Measurements from ENCODE around the gene ZNF281. TPM values are rescaled to one million over a fixed set of nuclear protein-coding genes. Genes with fewer than 3 reads are reported as not detected.

Gene ZNF281
- total and polyA plus RNA-seq, 4 donors, result 4.9 to 18.4 (median 13.1) TPM

DNA sequence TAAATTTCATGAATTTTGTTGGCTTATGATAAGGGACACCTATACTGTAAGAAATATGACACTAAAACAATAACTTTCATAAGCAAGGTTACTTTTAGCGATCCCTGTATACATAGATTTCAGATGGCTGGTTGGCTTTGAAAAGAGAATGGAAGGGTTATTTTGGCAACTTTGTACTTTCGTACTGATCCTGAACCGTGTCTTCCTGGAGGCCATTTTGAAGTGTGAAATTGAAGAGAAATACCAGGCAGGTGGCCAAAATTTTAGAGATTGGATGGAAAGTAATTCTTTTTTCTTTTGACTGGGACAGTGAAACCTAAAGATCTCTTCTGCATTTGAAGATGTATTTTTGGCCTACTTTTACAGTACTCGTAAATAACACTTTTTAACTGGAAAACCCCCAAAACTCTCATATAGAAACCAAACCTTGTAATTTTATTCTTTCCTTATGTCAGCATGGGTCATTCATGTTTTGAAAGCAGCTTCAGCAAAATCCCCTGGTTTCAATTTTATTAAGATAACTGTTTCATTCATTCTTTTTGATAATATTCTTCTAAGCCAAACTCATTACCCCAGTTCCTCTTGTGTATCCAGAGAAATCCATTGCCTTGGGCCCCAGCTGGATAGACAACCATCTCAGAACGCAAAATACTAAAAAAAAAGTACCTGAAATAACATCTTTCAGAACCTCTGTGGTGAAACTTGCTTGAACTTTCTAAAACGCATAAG, 38.4 kb upstream of the ZNF281 start:
- no peak overlapping the region for H3K9ac ChIP-seq (ENCODE audit: low read depth in 1 of 2, low read length in 2 of 2)
- no peaks in the 10 kb centered on the region for H3K27me3 ChIP-seq (ENCODE audit: control insufficient read depth in 4 of 4, insufficient read depth in 4 of 4, low read length in 3 of 4)
- no peaks in the 10 kb centered on the region for H3K4me1 ChIP-seq (ENCODE audit: control insufficient read depth in 4 of 4, insufficient read depth in 4 of 4, low read length in 3 of 4)
- WGBS, result 91% methylated on average over 6 of the region's 6 CpGs
- peaks cover 0 to 6% (median 0%) of the 10 kb centered on the region in 4 donors for H3K36me3 ChIP-seq (ENCODE audit: control insufficient read depth in 4 of 4, insufficient read depth in 3 of 4, low read depth in 1 of 4, low read length in 3 of 4)
- no peak overlapping the region for H3K4me3 ChIP-seq (ENCODE audit: low read depth in 1 of 3, low read length in 3 of 3)
- H3K9me3 ChIP-seq (ENCODE audit: control insufficient read depth in 4 of 4, low read length in 3 of 4), result no peaks in the 10 kb centered on the region
- no peak for DNase-seq (ENCODE audit: low spot score)
- TF ChIP-seq SP1 (IDR thresholded peaks at IDR 0.05), result no peak
- TF ChIP-seq HNF4G (IDR thresholded peaks at IDR 0.05), result no peak
- TF ChIP-seq FOXA1 (IDR thresholded peaks at IDR 0.05), result no peak
- TF ChIP-seq GABPA (IDR thresholded peaks at IDR 0.05 in 1 of 2, conservative IDR thresholded peaks at IDR 0.05 in 1 of 2), result no peak
- no peak for TF ChIP-seq EGR1 (IDR thresholded peaks at IDR 0.05; ENCODE audit: low read depth in 2 of 2)
- no peak for TF ChIP-seq RXRA (IDR thresholded peaks at IDR 0.05)
- TF ChIP-seq, protein P1, sequence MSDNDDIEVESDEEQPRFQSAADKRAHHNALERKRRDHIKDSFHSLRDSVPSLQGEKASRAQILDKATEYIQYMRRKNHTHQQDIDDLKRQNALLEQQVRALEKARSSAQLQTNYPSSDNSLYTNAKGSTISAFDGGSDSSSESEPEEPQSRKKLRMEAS (IDR thresholded peaks at IDR 0.05), result no peak
- TF ChIP-seq TAF1 (conservative IDR thresholded peaks at IDR 0.05), result no peak
- TF ChIP-seq, protein P2, sequence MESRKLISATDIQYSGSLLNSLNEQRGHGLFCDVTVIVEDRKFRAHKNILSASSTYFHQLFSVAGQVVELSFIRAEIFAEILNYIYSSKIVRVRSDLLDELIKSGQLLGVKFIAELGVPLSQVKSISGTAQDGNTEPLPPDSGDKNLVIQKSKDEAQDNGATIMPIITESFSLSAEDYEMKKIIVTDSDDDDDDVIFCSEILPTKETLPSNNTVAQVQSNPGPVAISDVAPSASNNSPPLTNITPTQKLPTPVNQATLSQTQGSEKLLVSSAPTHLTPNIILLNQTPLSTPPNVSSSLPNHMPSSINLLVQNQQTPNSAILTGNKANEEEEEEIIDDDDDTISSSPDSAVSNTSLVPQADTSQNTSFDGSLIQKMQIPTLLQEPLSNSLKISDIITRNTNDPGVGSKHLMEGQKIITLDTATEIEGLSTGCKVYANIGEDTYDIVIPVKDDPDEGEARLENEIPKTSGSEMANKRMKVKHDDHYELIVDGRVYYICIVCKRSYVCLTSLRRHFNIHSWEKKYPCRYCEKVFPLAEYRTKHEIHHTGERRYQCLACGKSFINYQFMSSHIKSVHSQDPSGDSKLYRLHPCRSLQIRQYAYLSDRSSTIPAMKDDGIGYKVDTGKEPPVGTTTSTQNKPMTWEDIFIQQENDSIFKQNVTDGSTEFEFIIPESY (IDR thresholded peaks at IDR 0.05), result no peak
- no peak overlapping the region for H3K27ac ChIP-seq (ENCODE audit: low read depth in 1 of 2, low read length in 2 of 2)

DNA sequence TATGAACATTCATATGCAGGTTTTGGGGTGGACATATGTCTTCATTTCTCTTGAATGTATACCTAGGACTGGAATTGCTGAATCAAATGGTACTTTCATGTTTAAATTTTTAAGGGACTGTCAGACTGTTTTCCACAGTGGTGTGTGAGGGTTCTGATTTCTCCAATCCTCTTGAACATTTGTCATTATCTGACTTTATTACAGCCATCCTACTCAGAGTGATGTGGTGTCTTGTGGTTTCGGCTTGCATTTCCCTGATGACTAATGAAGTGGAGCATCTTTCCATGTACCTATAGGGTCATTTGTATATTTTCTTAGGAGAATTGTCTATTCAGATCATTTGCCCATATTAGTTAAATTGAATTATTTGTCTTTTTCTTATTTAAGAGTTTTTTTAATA, 35.4 kb upstream of the ZNF281 start:
- Histone ChIP-seq H3K4me3 (ENCODE audit: low read depth in 1 of 3, low read length in 3 of 3) (no peak overlapping the region), H3K9ac (ENCODE audit: low read depth in 1 of 2, low read length in 2 of 2) (no peak overlapping the region), H3K27ac (ENCODE audit: low read depth in 1 of 2, low read length in 2 of 2) (no peak overlapping the region), H3K4me1 (ENCODE audit: control insufficient read depth in 4 of 4, insufficient read depth in 4 of 4, low read length in 3 of 4) (peaks cover 0 to 5% (median 3%) of the 10 kb centered on the region in 4 donors), H3K27me3 (ENCODE audit: control insufficient read depth in 4 of 4, insufficient read depth in 4 of 4, low read length in 3 of 4) (no peaks in the 10 kb centered on the region), H3K36me3 (ENCODE audit: control insufficient read depth in 4 of 4, insufficient read depth in 3 of 4, low read depth in 1 of 4, low read length in 3 of 4) (peaks cover 0 to 3% (median 0%) of the 10 kb centered on the region in 4 donors), H3K9me3 (ENCODE audit: control insufficient read depth in 4 of 4, low read length in 3 of 4) (no peaks in the 10 kb centered on the region)
- TF ChIP-seq RAD21 (IDR thresholded peaks at IDR 0.05) (no peak), SP1 (IDR thresholded peaks at IDR 0.05) (no peak), FOXA2 (IDR thresholded peaks at IDR 0.05) (no peak), HNF4G (IDR thresholded peaks at IDR 0.05) (no peak), NR2F2 (IDR thresholded peaks at IDR 0.05) (no peak), EGR1 (IDR thresholded peaks at IDR 0.05; ENCODE audit: low read depth in 2 of 2) (no peak), GABPA (IDR thresholded peaks at IDR 0.05 in 1 of 2, conservative IDR thresholded peaks at IDR 0.05 in 1 of 2) (no peak)
- TF ChIP-seq, protein P1 (IDR thresholded peaks at IDR 0.05), result no peak
- TF ChIP-seq, protein P3, sequence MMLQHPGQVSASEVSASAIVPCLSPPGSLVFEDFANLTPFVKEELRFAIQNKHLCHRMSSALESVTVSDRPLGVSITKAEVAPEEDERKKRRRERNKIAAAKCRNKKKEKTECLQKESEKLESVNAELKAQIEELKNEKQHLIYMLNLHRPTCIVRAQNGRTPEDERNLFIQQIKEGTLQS (IDR thresholded peaks at IDR 0.05), result no peak
- 96% methylated on average over 1 of the region's 1 CpG for WGBS
- DNase-seq (ENCODE audit: low spot score), result no peak

DNA sequence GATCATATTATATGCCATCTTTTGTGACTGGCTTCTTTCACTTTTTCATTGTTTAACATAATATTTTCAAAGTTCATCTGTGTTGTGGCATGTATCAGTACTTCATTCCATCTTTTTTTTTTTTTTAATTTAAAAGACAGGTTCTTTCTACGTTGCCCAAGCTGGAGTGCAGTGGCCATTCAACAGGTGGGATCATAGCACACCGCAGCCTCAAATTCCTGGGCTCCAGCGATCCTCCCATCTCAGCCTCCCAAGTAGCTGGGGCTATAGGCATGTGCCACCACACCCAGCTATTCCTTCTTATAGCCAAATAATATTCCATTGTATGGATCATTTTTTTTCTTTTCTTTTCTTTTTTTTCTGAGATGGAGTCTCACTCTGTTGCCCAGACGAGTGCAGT, 34.6 kb upstream of the ZNF281 start:
- 98% methylated on average over 4 of the region's 4 CpGs for WGBS
- Histone ChIP-seq H3K36me3 (ENCODE audit: control insufficient read depth in 4 of 4, insufficient read depth in 3 of 4, low read depth in 1 of 4, low read length in 3 of 4) (peaks cover 0 to 3% (median 0%) of the 10 kb centered on the region in 4 donors), H3K9me3 (ENCODE audit: control insufficient read depth in 4 of 4, low read length in 3 of 4) (no peaks in the 10 kb centered on the region), H3K4me3 (ENCODE audit: low read depth in 1 of 3, low read length in 3 of 3) (no peak overlapping the region), H3K9ac (ENCODE audit: low read depth in 1 of 2, low read length in 2 of 2) (no peak overlapping the region), H3K4me1 (ENCODE audit: control insufficient read depth in 4 of 4, insufficient read depth in 4 of 4, low read length in 3 of 4) (peaks cover 0 to 5% (median 3%) of the 10 kb centered on the region in 4 donors), H3K27me3 (ENCODE audit: control insufficient read depth in 4 of 4, insufficient read depth in 4 of 4, low read length in 3 of 4) (no peaks in the 10 kb centered on the region), H3K27ac (ENCODE audit: low read depth in 1 of 2, low read length in 2 of 2) (no peak overlapping the region)
- DNase-seq (ENCODE audit: low spot score), result no peak
- TF ChIP-seq JUND (IDR thresholded peaks at IDR 0.05) (no peak), NR2F2 (IDR thresholded peaks at IDR 0.05) (no peak), TAF1 (conservative IDR thresholded peaks at IDR 0.05) (no peak), FOXA1 (IDR thresholded peaks at IDR 0.05) (no peak), HNF4A (conservative IDR thresholded peaks at IDR 0.05) (no peak), SP1 (IDR thresholded peaks at IDR 0.05) (no peak), YY1 (IDR thresholded peaks at IDR 0.05) (no peak), HNF4G (IDR thresholded peaks at IDR 0.05) (no peak)
- TF ChIP-seq, protein P1 (IDR thresholded peaks at IDR 0.05), result no peak
- TF ChIP-seq, protein P4, sequence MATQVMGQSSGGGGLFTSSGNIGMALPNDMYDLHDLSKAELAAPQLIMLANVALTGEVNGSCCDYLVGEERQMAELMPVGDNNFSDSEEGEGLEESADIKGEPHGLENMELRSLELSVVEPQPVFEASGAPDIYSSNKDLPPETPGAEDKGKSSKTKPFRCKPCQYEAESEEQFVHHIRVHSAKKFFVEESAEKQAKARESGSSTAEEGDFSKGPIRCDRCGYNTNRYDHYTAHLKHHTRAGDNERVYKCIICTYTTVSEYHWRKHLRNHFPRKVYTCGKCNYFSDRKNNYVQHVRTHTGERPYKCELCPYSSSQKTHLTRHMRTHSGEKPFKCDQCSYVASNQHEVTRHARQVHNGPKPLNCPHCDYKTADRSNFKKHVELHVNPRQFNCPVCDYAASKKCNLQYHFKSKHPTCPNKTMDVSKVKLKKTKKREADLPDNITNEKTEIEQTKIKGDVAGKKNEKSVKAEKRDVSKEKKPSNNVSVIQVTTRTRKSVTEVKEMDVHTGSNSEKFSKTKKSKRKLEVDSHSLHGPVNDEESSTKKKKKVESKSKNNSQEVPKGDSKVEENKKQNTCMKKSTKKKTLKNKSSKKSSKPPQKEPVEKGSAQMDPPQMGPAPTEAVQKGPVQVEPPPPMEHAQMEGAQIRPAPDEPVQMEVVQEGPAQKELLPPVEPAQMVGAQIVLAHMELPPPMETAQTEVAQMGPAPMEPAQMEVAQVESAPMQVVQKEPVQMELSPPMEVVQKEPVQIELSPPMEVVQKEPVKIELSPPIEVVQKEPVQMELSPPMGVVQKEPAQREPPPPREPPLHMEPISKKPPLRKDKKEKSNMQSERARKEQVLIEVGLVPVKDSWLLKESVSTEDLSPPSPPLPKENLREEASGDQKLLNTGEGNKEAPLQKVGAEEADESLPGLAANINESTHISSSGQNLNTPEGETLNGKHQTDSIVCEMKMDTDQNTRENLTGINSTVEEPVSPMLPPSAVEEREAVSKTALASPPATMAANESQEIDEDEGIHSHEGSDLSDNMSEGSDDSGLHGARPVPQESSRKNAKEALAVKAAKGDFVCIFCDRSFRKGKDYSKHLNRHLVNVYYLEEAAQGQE (IDR thresholded peaks at IDR 0.05), result no peak
- TF ChIP-seq, protein P2 (IDR thresholded peaks at IDR 0.05), result no peak

Measured in liver (tissue), 9 donors.